ENCODE data around the gene OR4D11.

OR4D11 gene

DNA sequence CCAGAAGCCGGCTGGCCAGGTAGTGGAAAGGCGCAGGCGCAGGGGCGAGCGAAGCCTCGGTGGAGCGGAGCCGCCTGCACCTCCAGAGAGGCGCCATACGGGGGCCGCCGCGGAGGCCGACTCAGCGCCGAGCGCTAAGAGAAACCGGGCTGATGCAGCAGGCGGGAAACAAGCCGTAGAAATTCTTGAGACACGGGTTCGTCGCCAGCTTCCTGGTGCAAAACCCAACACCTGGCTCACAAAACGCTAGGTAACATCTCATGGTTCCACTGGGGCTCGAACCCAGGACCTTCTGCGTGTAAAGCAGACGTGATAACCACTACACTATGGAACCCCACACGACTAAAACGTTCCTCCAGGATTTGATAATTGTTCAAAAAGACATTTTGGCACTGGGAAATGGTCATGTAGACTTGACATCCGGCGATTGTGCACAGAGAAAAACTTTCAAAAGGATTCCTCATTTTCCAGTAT, 47.0 kb downstream of the OR4D11 start:
- Histone ChIP-seq H3K9me2 (replicated peaks; ENCODE audit: insufficient read depth, low read length) (no peaks in the 10 kb centered on the region), H3K36me3 (replicated peaks; ENCODE audit: insufficient read depth, low read length) (no peaks in the 10 kb centered on the region), H3K9me3 (replicated peaks; ENCODE audit: insufficient read depth, low read length) (no peaks in the 10 kb centered on the region), H2AFZ (ENCODE audit: low read length) (peak overlapping the region; percentile 79), H3K4me2 (ENCODE audit: low read depth, low read length) (peak overlapping the region; percentile 52), H3K27me3 (replicated peaks; ENCODE audit: insufficient read depth, low read length) (peaks cover 7% of the 10 kb centered on the region; the same call in 1 of the 2 replicates), H3K27ac (ENCODE audit: low read length) (peak overlapping the region; percentile 68), H4K20me1 (ENCODE audit: insufficient read depth, low read length) (no peaks in the 10 kb centered on the region), H3F3A (ENCODE audit: insufficient read depth, low read length) (peaks cover 31% of the 10 kb centered on the region), H3K4me1 (ENCODE audit: low read length) (peaks cover 9% of the 10 kb centered on the region), H3K79me2 (ENCODE audit: low read length) (no peaks in the 10 kb centered on the region), H3K4me3 (ENCODE audit: low read length) (peak overlapping the region; percentile 52), H3K9ac (ENCODE audit: low read length) (peak overlapping the region; percentile 52)
- no peak for TF ChIP-seq EZH2 (optimal IDR thresholded peaks at IDR 0.05; ENCODE audit: low read depth, low read length)
- TF ChIP-seq, protein P1, sequence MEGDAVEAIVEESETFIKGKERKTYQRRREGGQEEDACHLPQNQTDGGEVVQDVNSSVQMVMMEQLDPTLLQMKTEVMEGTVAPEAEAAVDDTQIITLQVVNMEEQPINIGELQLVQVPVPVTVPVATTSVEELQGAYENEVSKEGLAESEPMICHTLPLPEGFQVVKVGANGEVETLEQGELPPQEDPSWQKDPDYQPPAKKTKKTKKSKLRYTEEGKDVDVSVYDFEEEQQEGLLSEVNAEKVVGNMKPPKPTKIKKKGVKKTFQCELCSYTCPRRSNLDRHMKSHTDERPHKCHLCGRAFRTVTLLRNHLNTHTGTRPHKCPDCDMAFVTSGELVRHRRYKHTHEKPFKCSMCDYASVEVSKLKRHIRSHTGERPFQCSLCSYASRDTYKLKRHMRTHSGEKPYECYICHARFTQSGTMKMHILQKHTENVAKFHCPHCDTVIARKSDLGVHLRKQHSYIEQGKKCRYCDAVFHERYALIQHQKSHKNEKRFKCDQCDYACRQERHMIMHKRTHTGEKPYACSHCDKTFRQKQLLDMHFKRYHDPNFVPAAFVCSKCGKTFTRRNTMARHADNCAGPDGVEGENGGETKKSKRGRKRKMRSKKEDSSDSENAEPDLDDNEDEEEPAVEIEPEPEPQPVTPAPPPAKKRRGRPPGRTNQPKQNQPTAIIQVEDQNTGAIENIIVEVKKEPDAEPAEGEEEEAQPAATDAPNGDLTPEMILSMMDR (IDR thresholded peaks at IDR 0.05; ENCODE audit: low read length) = peak; percentile 59
- TF ChIP-seq EZH2phosphoT487 (IDR thresholded peaks at IDR 0.05; ENCODE audit: low read length) = no peak
- DNase-seq = peak; percentile 95

DNA sequence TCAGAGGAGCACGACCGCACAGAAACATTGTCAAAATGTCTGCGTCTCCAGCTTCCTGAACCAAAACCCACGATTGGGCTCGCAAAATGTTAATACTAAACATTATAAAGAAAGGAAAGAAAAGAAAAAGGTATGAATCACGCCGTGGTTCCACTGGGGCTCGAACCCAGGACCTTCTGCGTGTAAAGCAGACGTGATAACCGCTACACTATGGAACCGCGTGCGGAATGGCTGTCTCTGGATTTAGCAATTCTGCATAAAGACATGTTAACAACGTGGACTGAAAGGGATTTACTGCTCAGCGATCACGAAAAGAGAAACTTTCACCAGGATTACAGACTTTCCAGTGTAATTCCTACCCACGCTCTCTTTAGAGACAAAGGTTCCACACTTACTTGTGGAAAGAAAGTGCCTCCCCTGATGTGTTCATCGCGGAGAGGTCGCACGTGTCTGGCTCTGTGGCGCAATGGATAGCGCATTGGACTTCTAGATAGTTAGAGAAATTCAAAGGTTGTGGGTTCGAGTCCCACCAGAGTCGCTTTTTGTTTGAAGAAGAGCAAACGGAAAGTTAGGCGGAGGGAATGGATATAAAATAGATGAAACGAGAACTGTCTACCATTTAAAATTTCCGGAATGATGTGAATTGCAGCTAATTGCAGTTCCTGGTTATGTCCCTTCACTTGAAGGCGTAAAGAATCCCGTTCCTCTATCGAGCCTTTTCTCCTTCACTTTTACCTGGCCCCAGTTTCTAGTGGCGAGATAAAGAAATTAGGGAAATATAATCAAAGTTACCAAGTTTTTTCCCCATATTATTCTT, 47.7 kb downstream of the OR4D11 start:
- H3K4me2 ChIP-seq (ENCODE audit: low read depth, low read length) = peak overlapping the region; percentile 52
- peak overlapping the region; percentile 68 for H3K27ac ChIP-seq (ENCODE audit: low read length)
- no peaks in the 10 kb centered on the region for H3K9me3 ChIP-seq (replicated peaks; ENCODE audit: insufficient read depth, low read length)
- no peaks in the 10 kb centered on the region for H3K36me3 ChIP-seq (replicated peaks; ENCODE audit: insufficient read depth, low read length)
- H3K79me2 ChIP-seq (ENCODE audit: low read length) = no peaks in the 10 kb centered on the region
- peaks cover 14% of the 10 kb centered on the region for H3K27me3 ChIP-seq (replicated peaks; ENCODE audit: insufficient read depth, low read length)
- no peaks in the 10 kb centered on the region for H3K9me2 ChIP-seq (replicated peaks; ENCODE audit: insufficient read depth, low read length)
- H3K4me1 ChIP-seq (ENCODE audit: low read length) = peaks cover 12% of the 10 kb centered on the region
- no peaks in the 10 kb centered on the region for H4K20me1 ChIP-seq (ENCODE audit: insufficient read depth, low read length)
- peaks cover 38% of the 10 kb centered on the region for H3F3A ChIP-seq (ENCODE audit: insufficient read depth, low read length)
- H3K4me3 ChIP-seq (ENCODE audit: low read length) = peak overlapping the region; percentile 52
- H2AFZ ChIP-seq (ENCODE audit: low read length) = peak overlapping the region; percentile 79
- H3K9ac ChIP-seq (ENCODE audit: low read length) = peak overlapping the region; percentile 52
- TF ChIP-seq, protein P1 (IDR thresholded peaks at IDR 0.05; ENCODE audit: low read length) = no peak
- no peak for TF ChIP-seq EZH2phosphoT487 (IDR thresholded peaks at IDR 0.05; ENCODE audit: low read length)
- TF ChIP-seq EZH2 (optimal IDR thresholded peaks at IDR 0.05; ENCODE audit: low read depth, low read length) = no peak
- DNase-seq = peak; percentile 85

DNA sequence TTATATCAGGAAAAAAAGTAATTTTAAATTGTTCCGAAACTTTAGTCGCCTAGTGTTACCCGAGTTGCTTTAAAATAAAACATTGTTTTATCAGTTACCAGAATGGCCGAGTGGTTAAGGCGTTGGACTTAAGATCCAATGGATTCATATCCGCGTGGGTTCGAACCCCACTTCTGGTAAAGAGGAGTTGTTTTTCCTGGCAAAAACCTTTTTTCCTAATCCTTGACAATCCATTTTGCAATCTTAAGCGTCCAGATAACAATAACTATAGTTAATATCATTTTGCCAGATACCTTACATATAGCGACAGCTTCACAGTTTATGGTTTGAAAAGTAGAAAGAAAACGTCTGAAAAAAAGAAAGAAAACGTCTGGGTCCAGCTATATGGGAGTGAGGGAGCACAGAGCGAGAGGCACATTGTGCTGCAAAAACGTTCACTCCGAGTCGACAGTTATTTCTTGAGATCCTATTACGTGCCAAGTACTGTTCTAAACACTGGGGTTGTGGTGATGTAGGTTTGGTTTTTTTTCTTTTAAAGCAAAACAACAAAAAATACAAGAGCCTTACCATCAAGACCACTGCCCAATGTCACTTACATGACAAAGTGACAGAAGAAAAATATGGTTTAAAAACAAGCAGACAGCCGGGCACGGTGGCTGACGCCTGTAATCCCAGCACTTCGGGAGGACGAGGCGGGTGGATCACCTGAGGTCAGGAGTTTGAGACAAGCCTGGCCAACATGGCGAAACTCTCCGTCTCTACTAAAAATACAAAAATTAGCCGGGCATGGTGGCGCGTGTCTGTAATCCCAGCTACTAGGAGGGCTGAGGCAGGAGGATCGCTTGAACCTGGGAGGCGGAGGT, 48.5 kb downstream of the OR4D11 start:
- H3K4me1 ChIP-seq (ENCODE audit: low read length) = peaks cover 16% of the 10 kb centered on the region
- no peaks in the 10 kb centered on the region for H3K9me2 ChIP-seq (replicated peaks; ENCODE audit: insufficient read depth, low read length)
- H3F3A ChIP-seq (ENCODE audit: insufficient read depth, low read length) = peaks cover 46% of the 10 kb centered on the region
- no peaks in the 10 kb centered on the region for H3K79me2 ChIP-seq (ENCODE audit: low read length)
- no peaks in the 10 kb centered on the region for H3K9me3 ChIP-seq (replicated peaks; ENCODE audit: insufficient read depth, low read length)
- H4K20me1 ChIP-seq (ENCODE audit: insufficient read depth, low read length) = no peaks in the 10 kb centered on the region
- TF ChIP-seq EZH2phosphoT487 (IDR thresholded peaks at IDR 0.05; ENCODE audit: low read length) (no peak), EZH2 (optimal IDR thresholded peaks at IDR 0.05; ENCODE audit: low read depth, low read length) (no peak)
- TF ChIP-seq, protein P1 (IDR thresholded peaks at IDR 0.05; ENCODE audit: low read length) = no peak
- no peak for DNase-seq
- H3K27me3 ChIP-seq (replicated peaks; ENCODE audit: insufficient read depth, low read length) = peaks cover 16% of the 10 kb centered on the region
- H3K9ac ChIP-seq (ENCODE audit: low read length) = no peak overlapping the region
- peak overlapping the region; percentile 52 for H3K4me2 ChIP-seq (ENCODE audit: low read depth, low read length)
- no peak overlapping the region for H3K27ac ChIP-seq (ENCODE audit: low read length)
- no peaks in the 10 kb centered on the region for H3K36me3 ChIP-seq (replicated peaks; ENCODE audit: insufficient read depth, low read length)
- H2AFZ ChIP-seq (ENCODE audit: low read length) = no peak overlapping the region
- H3K4me3 ChIP-seq (ENCODE audit: low read length) = peak overlapping the region; percentile 52; the same call in 1 of the 2 replicates
